GM12892 (cell line): Measurements from ENCODE around the gene RGS7.

Experiments used
- DNase-seq: peaks from one replicate; pipeline ENCODE4 v3.0.0; 2011; ENCODE audit not compliant: insufficient read length
- FAIRE-seq: peaks from 2 replicates; lab custom pipeline; 2011; peaks lifted over from hg19 to GRCh38; lab: Jason Lieb, UNC
- POLR2A ChIP-seq: IDR thresholded peaks from 2 replicates; pipeline ENCODE4 v1.6.1; 2011; ENCODE audit warnings: low read depth, low read length, control low read depth
- POLR2AphosphoS5 ChIP-seq: IDR thresholded peaks from 2 replicates; pipeline ENCODE4 v1.6.1; 2011; ENCODE audit warnings: low read depth, low read length, control low read depth
- TAF1 ChIP-seq: IDR thresholded peaks from 2 replicates; pipeline ENCODE4 v1.6.1; 2011; ENCODE audit warnings: low read depth, mild to moderate bottlenecking, control low read depth, low read length, borderline replicate concordance

Gene RGS7

GRCh38 chr1:241140670-241141069 lies 216.3 kb downstream of the RGS7 start:
- no peak for TF ChIP-seq POLR2AphosphoS5
- TF ChIP-seq POLR2A: no peak
- no peak for TF ChIP-seq TAF1
- no peak for FAIRE-seq
- DNase-seq: no peak

GRCh38 chr1:241139047-241139446 lies 218.0 kb downstream of the RGS7 start:
- DNase-seq (no peak), FAIRE-seq (no peak)
- no peak for TF ChIP-seq TAF1
- no peak for TF ChIP-seq POLR2A
- no peak for TF ChIP-seq POLR2AphosphoS5

- DNase-seq (no peak), FAIRE-seq (no peak)
- TF ChIP-seq POLR2AphosphoS5 (no peak), TAF1 (no peak), POLR2A (no peak)
These were observed 218.8 kb downstream of the RGS7 start for GRCh38 chr1:241138248-241138647.

- no peak for DNase-seq
- TF ChIP-seq POLR2A (no peak), TAF1 (no peak), POLR2AphosphoS5 (no peak)
- no peak for FAIRE-seq
These were observed 220.6 kb downstream of the RGS7 start for GRCh38 chr1:241136389-241136788.

GRCh38 chr1:241131636-241132194 lies 225.3 kb downstream of the RGS7 start:
- DNase-seq (no peak), FAIRE-seq (no peak)
- TF ChIP-seq TAF1 (no peak), POLR2A (no peak), POLR2AphosphoS5 (no peak)

GRCh38 chr1:241130881-241131280 lies 226.1 kb downstream of the RGS7 start:
- TF ChIP-seq POLR2AphosphoS5: no peak
- DNase-seq (no peak), FAIRE-seq (no peak)

- no peak for TF ChIP-seq POLR2A
- TF ChIP-seq TAF1: no peak
- TF ChIP-seq POLR2AphosphoS5: no peak
- no peak for FAIRE-seq
These were observed 227.6 kb downstream of the RGS7 start for GRCh38 chr1:241129207-241129960.

GRCh38 chr1:241125286-241125685 lies 231.7 kb downstream of the RGS7 start:
- no peak for FAIRE-seq
- DNase-seq: no peak
- TF ChIP-seq TAF1 (no peak), POLR2A (no peak), POLR2AphosphoS5 (no peak)

More at GRCh38 chr1:241129207-241129960, 227.6 kb downstream of the RGS7 start:
- DNase-seq: no peak

GRCh38 chr1:241118049-241118448 lies 239.0 kb downstream of the RGS7 start:
- no peak for DNase-seq
- TF ChIP-seq POLR2AphosphoS5: no peak
- no peak for TF ChIP-seq TAF1
- no peak for TF ChIP-seq POLR2A
- FAIRE-seq: no peak

- DNase-seq: no peak
- FAIRE-seq: no peak
- TF ChIP-seq POLR2AphosphoS5 (no peak), TAF1 (no peak), POLR2A (no peak)
These were observed 241.2 kb downstream of the RGS7 start for GRCh38 chr1:241115784-241116183.

- TF ChIP-seq POLR2A (no peak), POLR2AphosphoS5 (no peak), TAF1 (no peak)
- DNase-seq (no peak), FAIRE-seq (no peak)
These were observed 242.2 kb downstream of the RGS7 start for GRCh38 chr1:241114699-241115233.

GRCh38 chr1:241113557-241113956 lies 243.4 kb downstream of the RGS7 start:
- DNase-seq (no peak), FAIRE-seq (no peak)
- TF ChIP-seq TAF1 (no peak), POLR2A (no peak)
